G401 (cell line): ENCODE measurements around the gene CCDC171. TPM values are rescaled to one million over a fixed set of nuclear protein-coding genes. Genes with fewer than 3 reads are reported as not detected.

ENCODE experiments used
- DNase-seq: peaks from one replicate; pipeline ENCODE4 v3.0.0-alpha.2; 2015; ENCODE audit warnings: low spot score
- in situ Hi-C: cut with HindIII; loops from 2 replicates; pipeline ENCODE4 v1.10.0; 2016; ENCODE audit warnings: low sequenced_read_pairs, mixed read lengths
- total RNA-seq: library from RNA; depleted of rRNA; stranded (reverse); fragments of >200 nt; shearing (Covaris generic); gene quantifications from 2 replicates; pipeline ENCODE4 v1.2.3, GENCODE V29; 2014

CCDC171 gene
- total RNA-seq, 1 experiment from 2014 or later = 2.4 TPM

- DNase-seq = peak; percentile 41
- in situ Hi-C loops = no loop called here
These were observed 284.3 kb downstream of the CCDC171 start for GRCh38 chr9:15837079-15837679.

GRCh38 chr9:15842051-15842450 is 289.2 kb downstream of the CCDC171 start:
- in situ Hi-C loops = no loop called here
- DNase-seq = no peak

GRCh38 chr9:15843316-15843715 is 290.5 kb downstream of the CCDC171 start:
- in situ Hi-C loops = no loop called here
- DNase-seq = no peak

- no peak for DNase-seq
- in situ Hi-C loops = no loop called here
These were observed 291.1 kb downstream of the CCDC171 start for GRCh38 chr9:15843931-15844330.

- DNase-seq = no peak
- in situ Hi-C loops = no loop called here
These were observed 293.8 kb downstream of the CCDC171 start for GRCh38 chr9:15846611-15847010.

GRCh38 chr9:15849871-15850270 is 297.0 kb downstream of the CCDC171 start:
- DNase-seq = no peak
- in situ Hi-C loops = no loop called here

GRCh38 chr9:15851766-15852165 is 298.9 kb downstream of the CCDC171 start:
- DNase-seq = no peak
- in situ Hi-C loops = no loop called here

- in situ Hi-C loops = no loop called here
- DNase-seq = no peak
These were observed 303.7 kb downstream of the CCDC171 start for GRCh38 chr9:15856591-15856990.

- DNase-seq = no peak
- in situ Hi-C loops = no loop called here
These were observed 314.5 kb downstream of the CCDC171 start for GRCh38 chr9:15867334-15867733.

- in situ Hi-C loops = no loop called here
- DNase-seq = no peak
These were observed 315.1 kb downstream of the CCDC171 start for GRCh38 chr9:15867988-15868387.

- in situ Hi-C loops = no loop called here
- peak; percentile 70 for DNase-seq
These were observed 320.8 kb downstream of the CCDC171 start for GRCh38 chr9:15873573-15874177.

GRCh38 chr9:15882328-15882727 is 329.5 kb downstream of the CCDC171 start:
- DNase-seq = no peak
- in situ Hi-C loops = no loop called here

- in situ Hi-C loops = no loop called here
- no peak for DNase-seq
These were observed 330.0 kb downstream of the CCDC171 start for GRCh38 chr9:15882883-15883282.

GRCh38 chr9:15885464-15885863 is 332.6 kb downstream of the CCDC171 start:
- DNase-seq = no peak
- in situ Hi-C loops = no loop called here

GRCh38 chr9:15889555-15889954 is 336.7 kb downstream of the CCDC171 start:
- in situ Hi-C loops = no loop called here
- no peak for DNase-seq

GRCh38 chr9:15901572-15901971 is 348.7 kb downstream of the CCDC171 start:
- DNase-seq = no peak
- in situ Hi-C loops = no loop called here

- in situ Hi-C loops = no loop called here
- no peak for DNase-seq
These were observed 356.5 kb downstream of the CCDC171 start for GRCh38 chr9:15909297-15909696.

- in situ Hi-C loops = no loop called here
- no peak for DNase-seq
These were observed 362.9 kb downstream of the CCDC171 start for GRCh38 chr9:15915711-15916110.

GRCh38 chr9:15927161-15927560 is 374.3 kb downstream of the CCDC171 start:
- no peak for DNase-seq
- in situ Hi-C loops = no loop called here

GRCh38 chr9:15935661-15936305 is 382.9 kb downstream of the CCDC171 start:
- in situ Hi-C loops = no loop called here
- DNase-seq = no peak
